Activated CD4-positive, CD25-positive, alpha-beta regulatory T cell treated with anti-CD3 and anti-CD28 coated beads, Interleukin-2, amount 50 U/mL, for 72 hours (primary cell): ENCODE results near the gene ABRACL.
"Not testable (repeated sequence)": the region's sequence is repeated elsewhere in the genome, so short reads cannot be mapped to it uniquely, and the experiment has no call there.

Source experiments
- DNase-seq: peaks from one replicate; pipeline ENCODE4 v3.0.0; 2021

Gene ABRACL

GRCh38 chr6:139028658-139029469 lies at the start of gene ABRACL:
TSS of gene ABRACL (plus strand) at chr6:139028745. CDS start at chr6:139034161, 5,416 bp downstream.
- DNase-seq = peak; percentile 76

- no peak for DNase-seq
Measured at GRCh38 chr6:138979365-138979764, 49.2 kb upstream of the ABRACL start.

GRCh38 chr6:138979813-138980668 lies 48.5 kb upstream of the ABRACL start:
- DNase-seq = no peak

- no peak for DNase-seq
Measured at GRCh38 chr6:138981416-138981815, 47.1 kb upstream of the ABRACL start.

- no peak for DNase-seq
Measured at GRCh38 chr6:138986578-138986977, 42.0 kb upstream of the ABRACL start.

- DNase-seq = no peak
Measured at GRCh38 chr6:138987080-138987642, 41.4 kb upstream of the ABRACL start.

GRCh38 chr6:138987643-138988468 lies 40.7 kb upstream of the ABRACL start, which contains the start of gene REPS1:
TSS of gene REPS1 (minus strand) at chr6:138988253. CDS start at chr6:138987682, 571 bp downstream.
- peak; percentile 95 for DNase-seq

- DNase-seq = no peak
Measured at GRCh38 chr6:138988469-138988834, 40.1 kb upstream of the ABRACL start.

GRCh38 chr6:138989098-138989983 lies 39.2 kb upstream of the ABRACL start:
- no peak for DNase-seq

GRCh38 chr6:138991206-138991605 lies 37.3 kb upstream of the ABRACL start:
- no peak for DNase-seq

- DNase-seq = not testable (repeated sequence)
Measured at GRCh38 chr6:138992965-138993364, 35.6 kb upstream of the ABRACL start.

- not testable (repeated sequence) for DNase-seq
Measured at GRCh38 chr6:138993410-138993809, 35.1 kb upstream of the ABRACL start.

- no peak for DNase-seq
Measured at GRCh38 chr6:138996524-138996923, 32.0 kb upstream of the ABRACL start.

GRCh38 chr6:138997136-138997535 lies 31.4 kb upstream of the ABRACL start:
- DNase-seq = no peak

- no peak for DNase-seq
Measured at GRCh38 chr6:138999949-139000725, 28.4 kb upstream of the ABRACL start.

- no peak for DNase-seq
Measured at GRCh38 chr6:139003751-139004150, 24.8 kb upstream of the ABRACL start.

- no peak for DNase-seq
Measured at GRCh38 chr6:139006477-139006876, 22.1 kb upstream of the ABRACL start.

GRCh38 chr6:139007428-139007827 lies 21.1 kb upstream of the ABRACL start:
- no peak for DNase-seq

GRCh38 chr6:139008117-139008516 lies 20.4 kb upstream of the ABRACL start:
- no peak for DNase-seq

- no peak for DNase-seq
Measured at GRCh38 chr6:139010674-139011073, 17.9 kb upstream of the ABRACL start.

GRCh38 chr6:139011980-139012379 lies 16.6 kb upstream of the ABRACL start:
- DNase-seq = no peak
